GM21737 (cell line): Measurements from ENCODE around the gene HEBP2.
"Not testable (repeated sequence)": the region's sequence is repeated elsewhere in the genome, so short reads cannot be mapped to it uniquely, and the experiment has no call there.

ENCODE experiments used
- ATAC-seq: cut with Tn5 transposase; IDR thresholded peaks from one replicate; pipeline ENCODE4 v1.9.1; 2021; ENCODE audit warnings: mild to moderate bottlenecking, moderate library complexity; ENCODE audit not compliant: unreplicated experiment

Gene HEBP2

GRCh38 chr6:138421608-138422007 is 17.6 kb downstream of the HEBP2 start:
- no peak for ATAC-seq

- ATAC-seq: no peak
These were observed 18.8 kb downstream of the HEBP2 start for GRCh38 chr6:138422861-138423260.

GRCh38 chr6:138424004-138424904 is 20.2 kb downstream of the HEBP2 start:
- no peak for ATAC-seq

GRCh38 chr6:138425256-138425655 is 21.2 kb downstream of the HEBP2 start:
- not testable (repeated sequence) for ATAC-seq

- no peak for ATAC-seq
These were observed 22.6 kb downstream of the HEBP2 start for GRCh38 chr6:138426500-138427123.

- ATAC-seq: no peak
These were observed 23.7 kb downstream of the HEBP2 start for GRCh38 chr6:138427701-138428100.

- ATAC-seq: no peak
These were observed 25.0 kb downstream of the HEBP2 start for GRCh38 chr6:138428944-138429598.

GRCh38 chr6:138429761-138430160 is 25.7 kb downstream of the HEBP2 start:
- no peak for ATAC-seq

- no peak for ATAC-seq
These were observed 26.5 kb downstream of the HEBP2 start for GRCh38 chr6:138430361-138431145.

- ATAC-seq: no peak
These were observed 27.4 kb downstream of the HEBP2 start for GRCh38 chr6:138431256-138432062.

- ATAC-seq: no peak
These were observed 28.0 kb downstream of the HEBP2 start for GRCh38 chr6:138432063-138432356.

GRCh38 chr6:138434096-138434495 is 30.1 kb downstream of the HEBP2 start:
- ATAC-seq: no peak

GRCh38 chr6:138434925-138435324 is 30.9 kb downstream of the HEBP2 start:
- ATAC-seq: no peak

- ATAC-seq: no peak
These were observed 35.5 kb downstream of the HEBP2 start for GRCh38 chr6:138439546-138439945.

GRCh38 chr6:138440296-138440695 is 36.3 kb downstream of the HEBP2 start:
- no peak for ATAC-seq

- no peak for ATAC-seq
These were observed 36.8 kb downstream of the HEBP2 start for GRCh38 chr6:138440758-138441357.

GRCh38 chr6:138441965-138442364 is 37.9 kb downstream of the HEBP2 start:
- no peak for ATAC-seq

- ATAC-seq: no peak
These were observed 38.6 kb downstream of the HEBP2 start for GRCh38 chr6:138442663-138443062.

- no peak for ATAC-seq
These were observed 40.0 kb downstream of the HEBP2 start for GRCh38 chr6:138443979-138444378.

GRCh38 chr6:138446821-138447220 is 42.8 kb downstream of the HEBP2 start:
- ATAC-seq: no peak
